GM23338 (cell line): ENCODE measurements around the gene VSIG10L2. TPM values are rescaled to one million over a fixed set of nuclear protein-coding genes. Genes with fewer than 3 reads are reported as not detected.

Experiments used
- ATAC-seq: fragments of 200-7000 bp; cut with Tn5 transposase; 3 replicates; pipeline ENCODE4 v1.9.1; 2020
- DNase-seq: peaks from one replicate; pipeline ENCODE4 v3.0.0-alpha.2; 2015; ENCODE audit warnings: low spot score
- H2AFZ ChIP-seq: fragments of 200-600 bp; sonication (generic); 2 replicates; pipeline ENCODE4 v1.8.0; 2016; ENCODE audit warnings: antibody characterized with exemption, mild to moderate bottlenecking, moderate library complexity
- H3F3A ChIP-seq: fragments of 200-600 bp; sonication (generic); replicated peaks from 2 replicates; pipeline ENCODE4 v1.8.0; 2017; ENCODE audit warnings: antibody characterized with exemption, mixed run types, low read depth
- H3K27ac ChIP-seq: fragments of 200-600 bp; sonication (generic); 2 replicates; pipeline ENCODE4 v1.6.1; 2016; ENCODE audit warnings: low read depth
- H3K27me3 ChIP-seq: fragments of 200-600 bp; sonication (generic); 2 replicates; pipeline ENCODE4 v1.8.0; 2016; ENCODE audit warnings: mild to moderate bottlenecking, mixed run types, moderate library complexity; ENCODE audit not compliant: insufficient read depth
- H3K36me3 ChIP-seq: fragments of 200-600 bp; sonication (generic); 2 replicates; pipeline ENCODE4 v1.8.0; 2016; ENCODE audit warnings: mild to moderate bottlenecking; ENCODE audit not compliant: insufficient read depth
- H3K4me1 ChIP-seq: fragments of 200-600 bp; sonication (generic); 2 replicates; pipeline ENCODE4 v1.8.0; 2016; ENCODE audit warnings: mild to moderate bottlenecking, moderate library complexity; ENCODE audit not compliant: insufficient read depth
- H3K4me2 ChIP-seq: fragments of 200-600 bp; sonication (generic); 2 replicates; pipeline ENCODE4 v1.7.1; 2017; ENCODE audit warnings: mixed run types
- H3K4me3 ChIP-seq: fragments of 200-600 bp; sonication (generic); 2 replicates; pipeline ENCODE4 v1.6.1; 2016; ENCODE audit warnings: mixed run types
- H3K79me2 ChIP-seq: fragments of 200-600 bp; sonication (generic); replicated peaks from 2 replicates; pipeline ENCODE4 v1.8.0; 2017; ENCODE audit warnings: mild to moderate bottlenecking; ENCODE audit not compliant: insufficient read depth
- H3K9me2 ChIP-seq: fragments of 200-600 bp; sonication (generic); 2 replicates; pipeline ENCODE4 v1.8.0; 2017; ENCODE audit not compliant: insufficient read depth
- H4K20me1 ChIP-seq: fragments of 200-600 bp; sonication (generic); replicated peaks from 2 replicates; pipeline ENCODE4 v1.8.0; 2017; ENCODE audit warnings: mild to moderate bottlenecking; ENCODE audit not compliant: insufficient read depth
- H3K27ac Mint-ChIP-seq: 2 replicates; pipeline ENCODE4 v1.8.0; 2020; ENCODE audit warnings: inconsistent platforms, mild to moderate bottlenecking, moderate library complexity, mixed read lengths
- H3K27me3 Mint-ChIP-seq: 3 replicates; pipeline ENCODE4 v1.8.0; 2022; ENCODE audit warnings: low read depth, mild to moderate bottlenecking, moderate library complexity, mixed read lengths, inconsistent platforms; ENCODE audit not compliant: insufficient read depth, poor library complexity
- H3K36me3 Mint-ChIP-seq: 3 replicates; pipeline ENCODE4 v1.8.0; 2021; ENCODE audit warnings: low read depth, mild to moderate bottlenecking, inconsistent platforms, moderate library complexity, mixed read lengths
- H3K4me1 Mint-ChIP-seq: 3 replicates; pipeline ENCODE4 v1.8.0; 2020; ENCODE audit warnings: mild to moderate bottlenecking, inconsistent platforms, mixed read lengths
- H3K4me3 Mint-ChIP-seq: 3 replicates; pipeline ENCODE4 v1.8.0; 2021; ENCODE audit warnings: moderate library complexity, mild to moderate bottlenecking, inconsistent platforms, mixed read lengths
- H3K9me3 Mint-ChIP-seq: 3 replicates; pipeline ENCODE4 v1.8.0; 2020; ENCODE audit warnings: moderate library complexity, mild to moderate bottlenecking, inconsistent platforms, mixed read lengths
- CREB1 ChIP-seq: fragments of 250-450 bp; sonication (Bioruptor Pico); IDR thresholded peaks from 2 replicates; pipeline ENCODE4 v1.5.0; 2020; ENCODE audit warnings: low read depth, mild to moderate bottlenecking, moderate library complexity
- EZH2 ChIP-seq: fragments of 200-600 bp; sonication (generic); IDR thresholded peaks from one replicate; pipeline ENCODE4 v1.8.0; 2017; ENCODE audit warnings: antibody characterized with exemption, mild to moderate bottlenecking, low read depth; ENCODE audit not compliant: unreplicated experiment
- EZH2phosphoT487 ChIP-seq: fragments of 200-600 bp; sonication (generic); IDR thresholded peaks from one replicate; pipeline ENCODE4 v1.8.1; 2018; ENCODE audit warnings: antibody characterized with exemption; ENCODE audit not compliant: unreplicated experiment
- JUNB ChIP-seq: IDR thresholded peaks from one replicate; pipeline ENCODE4 v1.6.1; 2016; ENCODE audit warnings: antibody characterized with exemption; ENCODE audit not compliant: unreplicated experiment
- NANOG ChIP-seq: IDR thresholded peaks from 2 replicates; pipeline ENCODE4 v1.6.1; 2016; ENCODE audit warnings: antibody characterized with exemption, borderline replicate concordance
- POLR2AphosphoS5 ChIP-seq: IDR thresholded peaks from 2 replicates; pipeline ENCODE4 v1.6.1; 2016; ENCODE audit warnings: antibody characterized with exemption, low read depth
- STAT1 ChIP-seq: IDR thresholded peaks from one replicate; pipeline ENCODE4 v1.6.1; 2016; ENCODE audit warnings: antibody characterized with exemption; ENCODE audit not compliant: unreplicated experiment
- ZNF114 ChIP-seq: fragments of 250-450 bp; sonication (Bioruptor Pico); IDR thresholded peaks from 2 replicates; pipeline ENCODE4 v1.5.0; 2020; ENCODE audit warnings: mild to moderate bottlenecking, moderate library complexity
- ZNF331 ChIP-seq: fragments of 250-450 bp; sonication (Bioruptor Pico); IDR thresholded peaks from 2 replicates; pipeline ENCODE4 v1.5.0; 2020; ENCODE audit warnings: low read depth, mild to moderate bottlenecking, moderate library complexity
- polyA plus RNA-seq: library from polyadenylated mRNA; unstranded; fragments of >200 nt; fragmentation: Nextera tagmentation; extraction: Ambion mirVana; gene quantifications from 2 replicates; pipeline ENCODE4 v1.2.1, GENCODE V29; 2016
- total RNA-seq: library from RNA; depleted of rRNA; stranded (reverse); fragments of >200 nt; shearing (Covaris generic); gene quantifications from 2 replicates; pipeline ENCODE4 v1.2.3, GENCODE V29; 2014
- TF ChIP-seq, protein P1 (sequence below): IDR thresholded peaks from 2 replicates; pipeline ENCODE4 v1.6.1; 2016; ENCODE audit warnings: antibody characterized with exemption
- TF ChIP-seq, protein P2 (sequence below): fragments of 250-450 bp; sonication (Bioruptor Pico); IDR thresholded peaks from 2 replicates; pipeline ENCODE4 v1.5.0; 2020; ENCODE audit warnings: mild to moderate bottlenecking, moderate library complexity
- TF ChIP-seq, protein P3 (sequence below), 2 experiments: fragments of 200-600 bp in 1 of 2; sonication (generic) in 1 of 2; conservative IDR thresholded peaks; 2 replicates each; pipeline versions ENCODE4 v1.5.1 to v1.6.1; 2016 to 2017; ENCODE audit warnings: antibody characterized with exemption in 2 of 2, low read depth in 2 of 2, mild to moderate bottlenecking in 2 of 2, moderate library complexity in 1 of 2

Gene VSIG10L2
- total and polyA plus RNA-seq, 2 experiments from 2014 or later = 0.63 TPM; not detected in 1

DNA sequence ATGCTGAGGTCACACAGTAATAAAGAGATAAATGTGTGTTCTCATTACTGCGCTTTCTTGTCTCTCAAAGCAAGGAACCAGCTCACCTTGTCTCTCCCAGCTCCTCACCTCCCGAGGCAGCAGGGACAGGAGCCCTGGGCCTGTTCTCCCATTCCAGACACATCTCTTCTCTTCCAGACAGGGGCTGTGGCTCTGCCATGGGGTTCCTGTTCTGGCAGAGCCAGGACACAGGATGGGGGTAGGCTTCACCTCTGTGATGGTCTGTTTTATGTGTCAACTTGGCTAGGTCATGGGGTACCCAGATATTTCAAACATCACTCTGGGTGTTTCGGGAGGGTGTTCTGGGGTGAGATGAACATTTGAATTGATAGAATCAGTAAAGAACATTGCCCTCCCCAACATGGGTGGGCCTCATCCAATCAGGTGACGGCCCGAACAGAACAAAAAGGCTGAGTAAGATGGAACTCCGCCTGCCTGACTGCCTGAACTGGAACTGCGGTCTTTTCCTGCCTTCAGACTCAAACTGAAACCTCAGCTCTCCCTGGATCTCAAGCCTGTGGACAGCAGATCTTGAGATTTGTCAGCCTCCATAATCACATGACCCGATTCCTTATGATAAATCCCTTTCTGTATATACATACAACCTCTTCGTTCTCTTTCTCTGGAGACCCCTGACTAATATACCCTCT lies 2.0 kb upstream of the VSIG10L2 start:
- Histone ChIP-seq H3K27ac (no peak overlapping the region), H3K27me3 (no peaks in the 10 kb centered on the region), H3F3A (no peaks in the 10 kb centered on the region), H3K79me2 (no peaks in the 10 kb centered on the region), H3K36me3 (no peaks in the 10 kb centered on the region), H3K4me3 (no peak overlapping the region), H3K9me2 (no peaks in the 10 kb centered on the region), H3K4me1 (peaks cover 13% of the 10 kb centered on the region), H2AFZ (no peak overlapping the region), H3K4me2 (no peak overlapping the region), H4K20me1 (no peaks in the 10 kb centered on the region)
- peaks cover 20% of the 10 kb centered on the region for H3K4me1 Mint-ChIP-seq
- peaks cover 16% of the 10 kb centered on the region for H3K27me3 Mint-ChIP-seq
- no peak overlapping the region for H3K4me3 Mint-ChIP-seq
- no peaks in the 10 kb centered on the region for H3K36me3 Mint-ChIP-seq
- DNase-seq = no peak
- no peaks in the 10 kb centered on the region; the same call in 2 of the 3 replicates for H3K9me3 Mint-ChIP-seq
- no peak for ATAC-seq
- H3K27ac Mint-ChIP-seq = no peak overlapping the region
- TF ChIP-seq, protein P1, sequence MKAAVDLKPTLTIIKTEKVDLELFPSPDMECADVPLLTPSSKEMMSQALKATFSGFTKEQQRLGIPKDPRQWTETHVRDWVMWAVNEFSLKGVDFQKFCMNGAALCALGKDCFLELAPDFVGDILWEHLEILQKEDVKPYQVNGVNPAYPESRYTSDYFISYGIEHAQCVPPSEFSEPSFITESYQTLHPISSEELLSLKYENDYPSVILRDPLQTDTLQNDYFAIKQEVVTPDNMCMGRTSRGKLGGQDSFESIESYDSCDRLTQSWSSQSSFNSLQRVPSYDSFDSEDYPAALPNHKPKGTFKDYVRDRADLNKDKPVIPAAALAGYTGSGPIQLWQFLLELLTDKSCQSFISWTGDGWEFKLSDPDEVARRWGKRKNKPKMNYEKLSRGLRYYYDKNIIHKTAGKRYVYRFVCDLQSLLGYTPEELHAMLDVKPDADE = no peak
- TF ChIP-seq, protein P2, sequence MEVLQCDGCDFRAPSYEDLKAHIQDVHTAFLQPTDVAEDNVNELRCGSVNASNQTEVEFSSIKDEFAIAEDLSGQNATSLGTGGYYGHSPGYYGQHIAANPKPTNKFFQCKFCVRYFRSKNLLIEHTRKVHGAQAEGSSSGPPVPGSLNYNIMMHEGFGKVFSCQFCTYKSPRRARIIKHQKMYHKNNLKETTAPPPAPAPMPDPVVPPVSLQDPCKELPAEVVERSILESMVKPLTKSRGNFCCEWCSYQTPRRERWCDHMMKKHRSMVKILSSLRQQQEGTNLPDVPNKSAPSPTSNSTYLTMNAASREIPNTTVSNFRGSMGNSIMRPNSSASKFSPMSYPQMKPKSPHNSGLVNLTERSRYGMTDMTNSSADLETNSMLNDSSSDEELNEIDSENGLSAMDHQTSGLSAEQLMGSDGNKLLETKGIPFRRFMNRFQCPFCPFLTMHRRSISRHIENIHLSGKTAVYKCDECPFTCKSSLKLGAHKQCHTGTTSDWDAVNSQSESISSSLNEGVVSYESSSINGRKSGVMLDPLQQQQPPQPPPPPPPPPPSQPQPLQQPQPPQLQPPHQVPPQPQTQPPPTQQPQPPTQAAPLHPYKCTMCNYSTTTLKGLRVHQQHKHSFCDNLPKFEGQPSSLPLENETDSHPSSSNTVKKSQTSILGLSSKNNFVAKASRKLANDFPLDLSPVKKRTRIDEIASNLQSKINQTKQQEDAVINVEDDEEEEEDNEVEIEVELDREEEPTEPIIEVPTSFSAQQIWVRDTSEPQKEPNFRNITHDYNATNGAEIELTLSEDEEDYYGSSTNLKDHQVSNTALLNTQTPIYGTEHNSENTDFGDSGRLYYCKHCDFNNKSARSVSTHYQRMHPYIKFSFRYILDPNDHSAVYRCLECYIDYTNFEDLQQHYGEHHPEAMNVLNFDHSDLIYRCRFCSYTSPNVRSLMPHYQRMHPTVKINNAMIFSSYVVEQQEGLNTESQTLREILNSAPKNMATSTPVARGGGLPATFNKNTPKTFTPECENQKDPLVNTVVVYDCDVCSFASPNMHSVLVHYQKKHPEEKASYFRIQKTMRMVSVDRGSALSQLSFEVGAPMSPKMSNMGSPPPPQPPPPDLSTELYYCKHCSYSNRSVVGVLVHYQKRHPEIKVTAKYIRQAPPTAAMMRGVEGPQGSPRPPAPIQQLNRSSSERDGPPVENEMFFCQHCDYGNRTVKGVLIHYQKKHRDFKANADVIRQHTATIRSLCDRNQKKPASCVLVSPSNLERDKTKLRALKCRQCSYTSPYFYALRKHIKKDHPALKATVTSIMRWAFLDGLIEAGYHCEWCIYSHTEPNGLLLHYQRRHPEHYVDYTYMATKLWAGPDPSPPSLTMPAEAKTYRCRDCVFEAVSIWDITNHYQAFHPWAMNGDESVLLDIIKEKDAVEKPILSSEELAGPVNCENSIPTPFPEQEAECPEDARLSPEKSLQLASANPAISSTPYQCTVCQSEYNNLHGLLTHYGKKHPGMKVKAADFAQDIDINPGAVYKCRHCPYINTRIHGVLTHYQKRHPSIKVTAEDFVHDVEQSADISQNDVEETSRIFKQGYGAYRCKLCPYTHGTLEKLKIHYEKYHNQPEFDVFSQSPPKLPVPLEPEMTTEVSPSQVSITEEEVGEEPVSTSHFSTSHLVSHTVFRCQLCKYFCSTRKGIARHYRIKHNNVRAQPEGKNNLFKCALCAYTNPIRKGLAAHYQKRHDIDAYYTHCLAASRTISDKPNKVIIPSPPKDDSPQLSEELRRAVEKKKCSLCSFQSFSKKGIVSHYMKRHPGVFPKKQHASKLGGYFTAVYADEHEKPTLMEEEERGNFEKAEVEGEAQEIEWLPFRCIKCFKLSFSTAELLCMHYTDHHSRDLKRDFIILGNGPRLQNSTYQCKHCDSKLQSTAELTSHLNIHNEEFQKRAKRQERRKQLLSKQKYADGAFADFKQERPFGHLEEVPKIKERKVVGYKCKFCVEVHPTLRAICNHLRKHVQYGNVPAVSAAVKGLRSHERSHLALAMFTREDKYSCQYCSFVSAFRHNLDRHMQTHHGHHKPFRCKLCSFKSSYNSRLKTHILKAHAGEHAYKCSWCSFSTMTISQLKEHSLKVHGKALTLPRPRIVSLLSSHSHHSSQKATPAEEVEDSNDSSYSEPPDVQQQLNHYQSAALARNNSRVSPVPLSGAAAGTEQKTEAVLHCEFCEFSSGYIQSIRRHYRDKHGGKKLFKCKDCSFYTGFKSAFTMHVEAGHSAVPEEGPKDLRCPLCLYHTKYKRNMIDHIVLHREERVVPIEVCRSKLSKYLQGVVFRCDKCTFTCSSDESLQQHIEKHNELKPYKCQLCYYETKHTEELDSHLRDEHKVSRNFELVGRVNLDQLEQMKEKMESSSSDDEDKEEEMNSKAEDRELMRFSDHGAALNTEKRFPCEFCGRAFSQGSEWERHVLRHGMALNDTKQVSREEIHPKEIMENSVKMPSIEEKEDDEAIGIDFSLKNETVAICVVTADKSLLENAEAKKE (CRISPR knock-in tag) = no peak
- TF ChIP-seq STAT1 (no peak), ZNF331 (CRISPR knock-in tag) (no peak), EZH2 (no peak), POLR2AphosphoS5 (no peak), CREB1 (CRISPR knock-in tag) (no peak), ZNF114 (CRISPR knock-in tag) (no peak), JUNB (no peak), NANOG (no peak), EZH2phosphoT487 (no peak)
- TF ChIP-seq, protein P3, sequence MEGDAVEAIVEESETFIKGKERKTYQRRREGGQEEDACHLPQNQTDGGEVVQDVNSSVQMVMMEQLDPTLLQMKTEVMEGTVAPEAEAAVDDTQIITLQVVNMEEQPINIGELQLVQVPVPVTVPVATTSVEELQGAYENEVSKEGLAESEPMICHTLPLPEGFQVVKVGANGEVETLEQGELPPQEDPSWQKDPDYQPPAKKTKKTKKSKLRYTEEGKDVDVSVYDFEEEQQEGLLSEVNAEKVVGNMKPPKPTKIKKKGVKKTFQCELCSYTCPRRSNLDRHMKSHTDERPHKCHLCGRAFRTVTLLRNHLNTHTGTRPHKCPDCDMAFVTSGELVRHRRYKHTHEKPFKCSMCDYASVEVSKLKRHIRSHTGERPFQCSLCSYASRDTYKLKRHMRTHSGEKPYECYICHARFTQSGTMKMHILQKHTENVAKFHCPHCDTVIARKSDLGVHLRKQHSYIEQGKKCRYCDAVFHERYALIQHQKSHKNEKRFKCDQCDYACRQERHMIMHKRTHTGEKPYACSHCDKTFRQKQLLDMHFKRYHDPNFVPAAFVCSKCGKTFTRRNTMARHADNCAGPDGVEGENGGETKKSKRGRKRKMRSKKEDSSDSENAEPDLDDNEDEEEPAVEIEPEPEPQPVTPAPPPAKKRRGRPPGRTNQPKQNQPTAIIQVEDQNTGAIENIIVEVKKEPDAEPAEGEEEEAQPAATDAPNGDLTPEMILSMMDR (conservative IDR thresholded peaks at IDR 0.05; ENCODE audit: low read depth in 2 of 2) = no peak
